Measurements from ENCODE around the gene LAMTOR3. TPM values are rescaled to one million over a fixed set of nuclear protein-coding genes. Genes with fewer than 3 reads are reported as not detected.

Gene LAMTOR3
- 20.8 and 29.7 TPM in 2 replicates for polyA plus RNA-seq (2012; rRNA removed)
- polyA plus RNA-seq (2012; cell fraction: cytosol; rRNA removed), result 39.7 and 57.5 TPM in 2 replicates
- polyA plus RNA-seq (2012; cell fraction: nucleus; rRNA removed), result 5.7 and 14.4 TPM in 2 replicates

GRCh38 chr4:99894161-99894997 is at the start of gene LAMTOR3:
Gene LAMTOR3, minus strand, starts transcription at chr4:99894427. Its CDS starts 464 bp downstream, at chr4:99893963.
- CTCF ChIA-PET, result interaction anchor here (0.8 to 3.7 kb wide), 3 partner anchors 9 to 86 kb away, joined by 4 to 18 read pairs (median 5); partner anchors contain the start of gene DNAJB14
- no peak for TF ChIP-seq SMC3 (IDR thresholded peaks at IDR 0.05; ENCODE audit: low read depth, low read length)
- TF ChIP-seq USF2 (IDR thresholded peaks at IDR 0.05; ENCODE audit: borderline replicate concordance, low read depth, low read length), result peak; percentile 65
- TF ChIP-seq TCF12 (IDR thresholded peaks at IDR 0.05), result 0 out of 2 replicates have a peak, but pooled peaks have one; percentile 3
- peak; percentile 88 for TF ChIP-seq SIN3A (IDR thresholded peaks at IDR 0.05; ENCODE audit: borderline replicate concordance, low read depth, low read length)
- TF ChIP-seq IRF3 (IDR thresholded peaks at IDR 0.05; ENCODE audit: low read depth, low read length), result no peak
- no peak for TF ChIP-seq EZH2phosphoT487 (IDR thresholded peaks at IDR 0.05; ENCODE audit: borderline replicate concordance, low read depth)
- peak; percentile 14; the same call in 1 of the 2 replicates for TF ChIP-seq JUND (IDR thresholded peaks at IDR 0.05)
- peak; percentile 73 for TF ChIP-seq NRF1 (IDR thresholded peaks at IDR 0.05; ENCODE audit: low read depth, low read length)
- peak; percentile 78; the same call in 1 of the 2 replicates for TF ChIP-seq POLR2AphosphoS5 (IDR thresholded peaks at IDR 0.05; ENCODE audit: low read depth, low read length)
- TF ChIP-seq CHD2 (IDR thresholded peaks at IDR 0.05; ENCODE audit: low read length, partially characterized antibody), result peak; percentile 60
- no peak for TF ChIP-seq RFX5 (IDR thresholded peaks at IDR 0.05; ENCODE audit: low read length)
- TF ChIP-seq USF1 (IDR thresholded peaks at IDR 0.05; ENCODE audit: borderline replicate concordance, low read depth), result peak; percentile 94
- TF ChIP-seq CTCF (IDR thresholded peaks at IDR 0.05), result no peak
- TF ChIP-seq MEF2A (IDR thresholded peaks at IDR 0.05; ENCODE audit: borderline replicate concordance, low read depth), result no peak
- TF ChIP-seq GABPA (IDR thresholded peaks at IDR 0.05; ENCODE audit: low read depth), result peak; percentile 90
- no peak for TF ChIP-seq RXRA (IDR thresholded peaks at IDR 0.05; ENCODE audit: borderline replicate concordance, low read depth)
- peak; percentile 77 for TF ChIP-seq ELF1 (IDR thresholded peaks at IDR 0.05)
- TF ChIP-seq MAX (IDR thresholded peaks at IDR 0.05; ENCODE audit: low read depth), result peak; percentile 80
- TF ChIP-seq MXI1 (IDR thresholded peaks at IDR 0.05; ENCODE audit: low read depth, low read length), result peak; percentile 93
- peak; percentile 33; the same call in 1 of the 2 replicates for TF ChIP-seq TAF1 (IDR thresholded peaks at IDR 0.05; ENCODE audit: borderline replicate concordance, low read depth, low read length)
- TF ChIP-seq EP300 (IDR thresholded peaks at IDR 0.05; ENCODE audit: borderline replicate concordance in 1 of 2, low read depth in 1 of 2, low read length in 1 of 2), result no peak
- H3K27ac ChIP-seq (ENCODE audit: low read depth in 2 of 2, low read length in 1 of 2), result peak within 1 kb of the TSS; percentile 66 to 87

More at GRCh38 chr4:99894161-99894997, at the start of gene LAMTOR3:
- Histone ChIP-seq H4K20me1 (ENCODE audit: insufficient read depth) (no peaks in the 10 kb centered on the region), H2AFZ (ENCODE audit: low read depth) (peak within 1 kb of the TSS; percentile 93), H3K9ac (peak within 1 kb of the TSS; percentile 89), H3K9me3 (no peaks in the 10 kb centered on the region), H3F3A (replicated peaks; ENCODE audit: insufficient read depth) (peaks cover 29% of the 10 kb centered on the region), H3K4me1 (ENCODE audit: control insufficient read depth in 1 of 2, insufficient read depth in 2 of 2, low read depth in 1 of 2, low read length in 1 of 2) (no peaks in the 10 kb centered on the region; a peak in 2 of 4 replicates), H3K79me2 (ENCODE audit: insufficient read depth) (peaks cover 48% of the 10 kb centered on the region), H3K4me2 (peak within 1 kb of the TSS; percentile 92), H3K27me3 (ENCODE audit: insufficient read depth) (no peaks in the 10 kb centered on the region), H3K9me2 (no peaks in the 10 kb centered on the region), H3K4me3 (ENCODE audit: low read depth in 2 of 2, low read length in 1 of 2) (peak within 1 kb of the TSS; percentile 95 to 98), H3K36me3 (replicated peaks in 1 of 2; ENCODE audit: control insufficient read depth in 1 of 2, insufficient read depth in 2 of 2, low read length in 1 of 2) (peaks cover 37 to 46% of the 10 kb centered on the region in 2 experiments)
- DNase-seq, result peak; percentile 96
- WGBS (ENCODE audit: low lambda C conversion rate), result 3% methylated on average over 27 of the region's 40 CpGs
- POLR2A ChIA-PET, result interaction anchor here (0.7 to 2.0 kb wide), 7 partner anchors 9 to 331 kb away, joined by 3 to 16 read pairs (median 4); partner anchors contain the start of genes DNAJB14, H2AZ1 and TRMT10A

Data from SK-N-SH (cell line).